Measurements from ENCODE around the gene KIFC1. TPM values are rescaled to one million over a fixed set of nuclear protein-coding genes. Genes with fewer than 3 reads are reported as not detected.

The KIFC1 gene
- total and polyA plus RNA-seq, 9 of the 15 experiments (the other 6 are each of a cell fraction or from before 2014, with no cell fraction given): 1.3 to 95.2 (median 76.9) TPM

GRCh38 chr6:33391922-33392594 is 435 bp downstream of the KIFC1 start (continued):
- no peak for TF ChIP-seq THAP7 (CRISPR knock-in tag; IDR thresholded peaks at IDR 0.05)
- peak; percentile 22; the same call in 1 of the 2 replicates for TF ChIP-seq FOXP1 (CRISPR knock-in tag; IDR thresholded peaks at IDR 0.05)
- 0 out of 2 replicates have a peak, but pooled peaks have one; percentile 87 for TF ChIP-seq SREBF2 (CRISPR knock-in tag; IDR thresholded peaks at IDR 0.05)
- TF ChIP-seq TRIM24 (IDR thresholded peaks at IDR 0.05): 0 out of 4 replicates have a peak, but pooled peaks of 1 of the 2 experiments have one; percentile 1
- TF ChIP-seq NR2C2 (CRISPR knock-in tag; IDR thresholded peaks at IDR 0.05): peak; percentile 79; the same call in 1 of the 2 replicates
- TF ChIP-seq NR2C2 (tag; IDR thresholded peaks at IDR 0.05): no peak
- TF ChIP-seq ZNF316 (IDR thresholded peaks at IDR 0.05): peak; percentile 12; the same call in 1 of the 2 replicates
- 0 out of 2 replicates have a peak, but pooled peaks have one; percentile 2 for TF ChIP-seq TAL1 (IDR thresholded peaks at IDR 0.05)
- TF ChIP-seq ZFX (CRISPR knock-in tag; IDR thresholded peaks at IDR 0.05): peak; percentile 41; the same call in 1 of the 2 replicates
- TF ChIP-seq POLR2G (IDR thresholded peaks at IDR 0.05; ENCODE audit: low read depth, low read length): peak; percentile 74
- peak; percentile 99 for TF ChIP-seq SAP30 (IDR thresholded peaks at IDR 0.05; ENCODE audit: borderline replicate concordance, insufficient read depth, low read depth, low read length, poor library complexity, severe bottlenecking)
- TF ChIP-seq POLR2A (conservative IDR thresholded peaks at IDR 0.05): peak; percentile 73
- TF ChIP-seq TOE1 (IDR thresholded peaks at IDR 0.05; ENCODE audit: borderline replicate concordance): peak; percentile 13
- no peak for TF ChIP-seq TOE1 (CRISPR knock-in tag; IDR thresholded peaks at IDR 0.05; ENCODE audit: borderline replicate concordance, low read depth)
- no peak for TF ChIP-seq ZNF23 (CRISPR knock-in tag; IDR thresholded peaks at IDR 0.05)
- TF ChIP-seq KLF6 (CRISPR knock-in tag; IDR thresholded peaks at IDR 0.05; ENCODE audit: borderline replicate concordance): no peak
- peak; percentile 83; the same call in 1 of the 2 replicates for TF ChIP-seq NFRKB (IDR thresholded peaks at IDR 0.05; ENCODE audit: low read depth)
- TF ChIP-seq HMGXB4 (CRISPR knock-in tag; IDR thresholded peaks at IDR 0.05): peak; percentile 53; the same call in 1 of the 2 replicates
- no peak for TF ChIP-seq MYC (IDR thresholded peaks at IDR 0.05; ENCODE audit: low read depth, low read length)
- peak; percentile 65; the same call in 1 of the 2 replicates for TF ChIP-seq MYC (CRISPR knock-in tag; IDR thresholded peaks at IDR 0.05; ENCODE audit: borderline replicate concordance, low read depth)
- TF ChIP-seq HLTF (IDR thresholded peaks at IDR 0.05): 0 out of 2 replicates have a peak, but pooled peaks have one; percentile 9
- TF ChIP-seq MNT (conservative IDR thresholded peaks at IDR 0.05): peak in 1 of 2 experiments; percentile 7; a peak in 1 of 4 replicates
- no peak for TF ChIP-seq RFX5 (IDR thresholded peaks at IDR 0.05; ENCODE audit: low read depth, low read length)
- peak; percentile 88 for TF ChIP-seq RBFOX2 (IDR thresholded peaks at IDR 0.05; ENCODE audit: low read depth, low read length)
- 0 out of 2 replicates have a peak, but pooled peaks have one; percentile 46 for TF ChIP-seq ZBTB43 (CRISPR knock-in tag; IDR thresholded peaks at IDR 0.05)
